Measurements from ENCODE around the gene TMEM126B. TPM values are rescaled to one million over a fixed set of nuclear protein-coding genes. Genes with fewer than 3 reads are reported as not detected.
A peak's percentile ranks its signal among the peaks of the same experiment; 100 is the strongest.

TMEM126B gene
- total RNA-seq, 1 experiment from 2014 or later = 74.0 TPM

DNA sequence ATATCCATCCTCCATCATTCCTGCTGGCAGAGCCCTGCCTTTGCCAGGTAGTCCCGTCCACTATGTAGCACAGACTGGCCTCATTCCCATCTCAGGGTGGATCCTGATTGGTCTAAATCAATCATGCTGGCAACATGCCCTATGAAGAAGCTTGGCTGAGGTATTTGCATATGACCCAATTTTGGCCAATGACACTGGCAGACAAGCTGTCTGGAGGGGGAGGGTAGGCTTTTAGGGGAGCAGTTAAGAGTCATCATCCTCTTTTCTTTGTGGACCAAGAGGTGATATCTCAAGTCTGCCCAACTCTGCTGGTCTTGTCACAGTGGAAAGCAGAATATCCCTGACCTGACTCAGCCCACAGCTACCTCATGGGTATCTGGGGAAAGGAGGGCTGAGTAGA is 52.5 kb downstream of the TMEM126B start:
- Histone ChIP-seq H2BK120ac (ENCODE audit: low read depth, low read length, poor library complexity, severe bottlenecking) (no peak overlapping the region), H3K4me2 (ENCODE audit: insufficient read depth, insufficient read length, low read length) (no peak overlapping the region), H4K91ac (ENCODE audit: insufficient read length, low read depth, low read length) (no peak overlapping the region), H3K4me1 (ENCODE audit: insufficient read depth, low read length) (peaks cover 8% of the 10 kb centered on the region), H3K23me2 (ENCODE audit: insufficient read length, low read depth, low read length, poor library complexity, severe bottlenecking) (no peaks in the 10 kb centered on the region), H3K18ac (ENCODE audit: insufficient read length, low read depth, low read length) (no peak overlapping the region), H4K5ac (ENCODE audit: insufficient read length, low read depth, low read length) (no peak overlapping the region), H3T11ph (ENCODE audit: low read length) (no peak overlapping the region), H3K9me3 (ENCODE audit: control insufficient read depth, low read depth, low read length) (no peaks in the 10 kb centered on the region), H3K14ac (ENCODE audit: insufficient read depth, low read length) (no peak overlapping the region), H3K79me1 (ENCODE audit: insufficient read depth, low read depth, low read length, poor library complexity, severe bottlenecking) (no peaks in the 10 kb centered on the region), H4K20me1 (ENCODE audit: control insufficient read depth, insufficient read depth, insufficient read length) (no peaks in the 10 kb centered on the region), H2BK20ac (ENCODE audit: low read depth, low read length, poor library complexity, severe bottlenecking) (no peak overlapping the region), H3K9ac (ENCODE audit: extremely low read depth, insufficient read length, low read length) (no peak overlapping the region), H2BK5ac (ENCODE audit: insufficient read length, low read length) (no peak overlapping the region), H3K27me3 (ENCODE audit: insufficient read depth, low read length) (no peaks in the 10 kb centered on the region; the same call in 1 of the 2 replicates), H2AFZ (ENCODE audit: low read length) (no peak overlapping the region), H4K8ac (replicated peaks; ENCODE audit: insufficient read length, low read depth, low read length) (no peak overlapping the region), H3K4ac (ENCODE audit: low read depth, low read length) (no peak overlapping the region), H2AK5ac (ENCODE audit: insufficient read length, low read length) (no peak overlapping the region), H3K79me2 (ENCODE audit: insufficient read depth, low read length) (no peaks in the 10 kb centered on the region), H3K23ac (ENCODE audit: insufficient read length, low read depth, low read length) (no peak overlapping the region), H3K27ac (ENCODE audit: insufficient read length, low read depth, low read length) (no peak overlapping the region), H2BK12ac (ENCODE audit: insufficient read length, low read depth, low read length) (no peak overlapping the region), H2BK15ac (ENCODE audit: low read depth, low read length) (no peak overlapping the region), H3K56ac (ENCODE audit: insufficient read length, low read depth, low read length) (no peak overlapping the region)
- peaks cover 4% of the 10 kb centered on the region for H3K27me3 Mint-ChIP-seq (ENCODE audit: low read depth)
- no peaks in the 10 kb centered on the region for H3K36me3 Mint-ChIP-seq (ENCODE audit: insufficient read depth in 1 of 3, low read depth in 3 of 3)
- no peak overlapping the region for H3K4me3 Mint-ChIP-seq
- peak overlapping the region in 1 of 3 experiments; percentile 23; a peak in 2 of 7 replicates for H3K27ac Mint-ChIP-seq
- no peaks in the 10 kb centered on the region for H3K9me3 Mint-ChIP-seq
- peaks cover 10 to 27% of the 10 kb centered on the region in 2 experiments for H3K4me1 Mint-ChIP-seq
- DNase-seq = peak; percentile 33
- no CpG with 5 or more reads among the region's 1 CpG for WGBS (ENCODE audit: extremely low coverage, insufficient read length, low lambda C conversion rate)
- TF ChIP-seq, protein P1, sequence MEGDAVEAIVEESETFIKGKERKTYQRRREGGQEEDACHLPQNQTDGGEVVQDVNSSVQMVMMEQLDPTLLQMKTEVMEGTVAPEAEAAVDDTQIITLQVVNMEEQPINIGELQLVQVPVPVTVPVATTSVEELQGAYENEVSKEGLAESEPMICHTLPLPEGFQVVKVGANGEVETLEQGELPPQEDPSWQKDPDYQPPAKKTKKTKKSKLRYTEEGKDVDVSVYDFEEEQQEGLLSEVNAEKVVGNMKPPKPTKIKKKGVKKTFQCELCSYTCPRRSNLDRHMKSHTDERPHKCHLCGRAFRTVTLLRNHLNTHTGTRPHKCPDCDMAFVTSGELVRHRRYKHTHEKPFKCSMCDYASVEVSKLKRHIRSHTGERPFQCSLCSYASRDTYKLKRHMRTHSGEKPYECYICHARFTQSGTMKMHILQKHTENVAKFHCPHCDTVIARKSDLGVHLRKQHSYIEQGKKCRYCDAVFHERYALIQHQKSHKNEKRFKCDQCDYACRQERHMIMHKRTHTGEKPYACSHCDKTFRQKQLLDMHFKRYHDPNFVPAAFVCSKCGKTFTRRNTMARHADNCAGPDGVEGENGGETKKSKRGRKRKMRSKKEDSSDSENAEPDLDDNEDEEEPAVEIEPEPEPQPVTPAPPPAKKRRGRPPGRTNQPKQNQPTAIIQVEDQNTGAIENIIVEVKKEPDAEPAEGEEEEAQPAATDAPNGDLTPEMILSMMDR (conservative IDR thresholded peaks at IDR 0.05) = no peak

All from H9 (cell line).